Neural crest cell (in vitro differentiated cells): ENCODE data around the gene TRPM8. TPM values are rescaled to one million over a fixed set of nuclear protein-coding genes. Genes with fewer than 3 reads are reported as not detected.

Source experiments
- DNase-seq: peaks from one replicate; pipeline ENCODE4 v3.0.0; 2021; ENCODE audit warnings: low read depth, mixed read lengths, low spot score
- H3K27ac Mint-ChIP-seq: one replicate; pipeline ENCODE4 v1.8.0; 2021; ENCODE audit warnings: mild to moderate bottlenecking, mixed read lengths; ENCODE audit not compliant: unreplicated experiment
- H3K27me3 Mint-ChIP-seq: 2 replicates; pipeline ENCODE4 v1.8.0; 2021; ENCODE audit warnings: low read depth, mild to moderate bottlenecking, mixed read lengths
- H3K36me3 Mint-ChIP-seq: 2 replicates; pipeline ENCODE4 v1.8.0; 2021; ENCODE audit warnings: low read depth, mild to moderate bottlenecking, mixed read lengths
- H3K4me1 Mint-ChIP-seq: 2 replicates; pipeline ENCODE4 v1.8.0; 2021; ENCODE audit warnings: mixed read lengths
- H3K4me3 Mint-ChIP-seq: one replicate; pipeline ENCODE4 v1.8.0; 2021; ENCODE audit warnings: mild to moderate bottlenecking, mixed read lengths
- H3K9me3 Mint-ChIP-seq: 2 replicates; pipeline ENCODE4 v1.8.0; 2021; ENCODE audit warnings: mixed read lengths
- total RNA-seq: library from RNA; stranded (reverse); gene quantifications from 2 replicates; pipeline ENCODE4 v1.2.1, GENCODE V29; 2021
- TF ChIP-seq, protein P1 (sequence below): fragments of 200-600 bp; sonication (generic); conservative IDR thresholded peaks from 2 replicates; pipeline ENCODE4 v1.5.0; 2021; ENCODE audit warnings: antibody characterized with exemption, mild to moderate bottlenecking

The TRPM8 gene
- total RNA-seq, 1 donor from 2014 or later: 0.07 TPM

DNA sequence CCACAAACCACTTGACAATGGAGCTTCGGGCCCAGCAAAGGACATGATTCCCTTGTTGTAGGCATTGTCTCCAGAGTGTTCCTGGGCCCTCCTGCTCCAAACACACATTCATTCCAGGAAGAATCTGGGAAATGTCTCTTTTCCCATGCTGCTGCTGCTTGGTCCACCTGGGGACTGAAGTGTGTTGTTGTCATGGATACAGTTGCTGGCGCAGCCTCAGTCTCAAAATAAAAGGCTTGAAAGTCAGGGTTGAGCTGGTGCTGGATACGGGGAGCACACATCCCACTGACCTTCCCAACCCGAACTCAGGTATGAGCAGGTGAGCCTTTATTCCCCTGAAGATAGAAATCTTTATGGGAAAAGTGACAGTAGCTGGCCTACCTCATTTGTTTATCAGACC lies 102.7 kb downstream of the TRPM8 start:
- Mint-ChIP-seq H3K4me3 (no peak overlapping the region), H3K4me1 (peaks cover 8% of the 10 kb centered on the region), H3K27me3 (no peaks in the 10 kb centered on the region), H3K9me3 (peaks cover 11% of the 10 kb centered on the region), H3K27ac (no peak overlapping the region), H3K36me3 (peaks cover 3% of the 10 kb centered on the region)
- TF ChIP-seq, protein P1, sequence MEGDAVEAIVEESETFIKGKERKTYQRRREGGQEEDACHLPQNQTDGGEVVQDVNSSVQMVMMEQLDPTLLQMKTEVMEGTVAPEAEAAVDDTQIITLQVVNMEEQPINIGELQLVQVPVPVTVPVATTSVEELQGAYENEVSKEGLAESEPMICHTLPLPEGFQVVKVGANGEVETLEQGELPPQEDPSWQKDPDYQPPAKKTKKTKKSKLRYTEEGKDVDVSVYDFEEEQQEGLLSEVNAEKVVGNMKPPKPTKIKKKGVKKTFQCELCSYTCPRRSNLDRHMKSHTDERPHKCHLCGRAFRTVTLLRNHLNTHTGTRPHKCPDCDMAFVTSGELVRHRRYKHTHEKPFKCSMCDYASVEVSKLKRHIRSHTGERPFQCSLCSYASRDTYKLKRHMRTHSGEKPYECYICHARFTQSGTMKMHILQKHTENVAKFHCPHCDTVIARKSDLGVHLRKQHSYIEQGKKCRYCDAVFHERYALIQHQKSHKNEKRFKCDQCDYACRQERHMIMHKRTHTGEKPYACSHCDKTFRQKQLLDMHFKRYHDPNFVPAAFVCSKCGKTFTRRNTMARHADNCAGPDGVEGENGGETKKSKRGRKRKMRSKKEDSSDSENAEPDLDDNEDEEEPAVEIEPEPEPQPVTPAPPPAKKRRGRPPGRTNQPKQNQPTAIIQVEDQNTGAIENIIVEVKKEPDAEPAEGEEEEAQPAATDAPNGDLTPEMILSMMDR: no peak
- DNase-seq: no peak

DNA sequence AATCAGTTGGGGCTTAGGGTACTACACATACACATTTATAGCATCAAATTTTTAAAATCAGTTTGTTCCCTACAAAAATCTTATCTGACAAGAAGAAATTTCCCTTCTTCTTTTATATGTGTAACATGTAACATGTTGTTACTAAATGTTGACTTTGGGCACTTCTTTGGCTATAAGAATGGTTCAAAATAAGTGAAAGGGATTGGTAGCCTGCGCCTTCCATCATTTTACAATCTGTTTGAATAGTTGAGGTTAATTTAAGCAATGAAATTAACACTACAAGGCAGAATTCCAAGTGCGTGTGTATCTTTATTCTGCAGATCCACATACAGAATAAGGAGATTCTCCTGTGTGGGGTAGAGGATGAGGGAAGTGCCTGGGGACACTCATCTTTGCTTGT lies 103.2 kb downstream of the TRPM8 start:
- Mint-ChIP-seq H3K27me3 (no peaks in the 10 kb centered on the region), H3K9me3 (peaks cover 11% of the 10 kb centered on the region), H3K4me3 (no peak overlapping the region), H3K27ac (no peak overlapping the region), H3K4me1 (peaks cover 7% of the 10 kb centered on the region), H3K36me3 (peaks cover 3% of the 10 kb centered on the region)
- TF ChIP-seq, protein P1: no peak
- DNase-seq: no peak

GRCh38 chr2:234022424-234022823 lies 105.3 kb downstream of the TRPM8 start:
- Mint-ChIP-seq H3K4me3 (no peak overlapping the region), H3K27ac (no peak overlapping the region), H3K27me3 (no peaks in the 10 kb centered on the region), H3K36me3 (no peaks in the 10 kb centered on the region), H3K9me3 (peaks cover 10% of the 10 kb centered on the region), H3K4me1 (peaks cover 11% of the 10 kb centered on the region)
- DNase-seq: no peak
- TF ChIP-seq, protein P1: no peak

- Mint-ChIP-seq H3K4me3 (no peak overlapping the region), H3K27me3 (no peaks in the 10 kb centered on the region), H3K27ac (no peak overlapping the region), H3K36me3 (no peaks in the 10 kb centered on the region), H3K9me3 (peaks cover 8% of the 10 kb centered on the region), H3K4me1 (peaks cover 11% of the 10 kb centered on the region)
- TF ChIP-seq, protein P1: no peak
- DNase-seq: no peak
Observed at GRCh38 chr2:234024304-234024703, 107.1 kb downstream of the TRPM8 start.

- Mint-ChIP-seq H3K27me3 (no peaks in the 10 kb centered on the region), H3K4me3 (no peak overlapping the region), H3K27ac (no peak overlapping the region), H3K36me3 (no peaks in the 10 kb centered on the region), H3K9me3 (peaks cover 8% of the 10 kb centered on the region), H3K4me1 (peaks cover 11% of the 10 kb centered on the region)
- DNase-seq: no peak
- TF ChIP-seq, protein P1: no peak
Observed at GRCh38 chr2:234025466-234025865, 108.3 kb downstream of the TRPM8 start.
